Panc1 (cell line): ENCODE results near the gene NTM.

Source experiments
- POLR2AphosphoS5 ChIP-seq: IDR thresholded peaks from 2 replicates; pipeline ENCODE4 v1.6.1; 2012; ENCODE audit warnings: mild to moderate bottlenecking, low read depth, low read length, moderate library complexity
- REST ChIP-seq, 2 experiments: IDR thresholded peaks; 2 replicates each; pipeline ENCODE4 v1.6.1; 2011 to 2012; ENCODE audit warnings: low read depth in 2 of 2, control low read depth in 1 of 2, low read length in 1 of 2, mild to moderate bottlenecking in 1 of 2, moderate library complexity in 1 of 2; ENCODE audit not compliant: insufficient read depth in 1 of 2
- TF ChIP-seq, protein P1 (sequence below): fragments of 450-650 bp; IDR thresholded peaks from 2 replicates; pipeline ENCODE4 v1.5.1; 2017; ENCODE audit warnings: mild to moderate bottlenecking

DNA sequence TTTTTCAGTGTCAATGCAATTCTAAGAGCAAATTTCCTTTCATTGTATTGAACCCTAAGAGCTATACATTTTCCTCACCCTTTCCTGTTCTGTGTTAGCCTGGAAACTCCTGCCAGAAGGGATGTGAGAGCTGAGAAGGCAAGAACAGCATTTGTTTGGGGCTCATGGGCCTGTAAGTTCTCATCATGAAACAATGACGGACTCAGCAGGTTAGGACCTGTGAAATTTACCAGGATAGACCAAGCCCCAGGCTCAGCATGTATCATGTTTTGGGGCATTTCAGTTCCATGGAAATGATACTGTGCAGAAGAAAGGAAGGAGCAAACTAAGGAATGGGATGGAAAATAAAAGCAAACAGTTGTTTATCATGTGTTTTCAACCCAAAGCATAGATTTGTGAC is 41.6 kb downstream of the NTM start:
- TF ChIP-seq, protein P1, sequence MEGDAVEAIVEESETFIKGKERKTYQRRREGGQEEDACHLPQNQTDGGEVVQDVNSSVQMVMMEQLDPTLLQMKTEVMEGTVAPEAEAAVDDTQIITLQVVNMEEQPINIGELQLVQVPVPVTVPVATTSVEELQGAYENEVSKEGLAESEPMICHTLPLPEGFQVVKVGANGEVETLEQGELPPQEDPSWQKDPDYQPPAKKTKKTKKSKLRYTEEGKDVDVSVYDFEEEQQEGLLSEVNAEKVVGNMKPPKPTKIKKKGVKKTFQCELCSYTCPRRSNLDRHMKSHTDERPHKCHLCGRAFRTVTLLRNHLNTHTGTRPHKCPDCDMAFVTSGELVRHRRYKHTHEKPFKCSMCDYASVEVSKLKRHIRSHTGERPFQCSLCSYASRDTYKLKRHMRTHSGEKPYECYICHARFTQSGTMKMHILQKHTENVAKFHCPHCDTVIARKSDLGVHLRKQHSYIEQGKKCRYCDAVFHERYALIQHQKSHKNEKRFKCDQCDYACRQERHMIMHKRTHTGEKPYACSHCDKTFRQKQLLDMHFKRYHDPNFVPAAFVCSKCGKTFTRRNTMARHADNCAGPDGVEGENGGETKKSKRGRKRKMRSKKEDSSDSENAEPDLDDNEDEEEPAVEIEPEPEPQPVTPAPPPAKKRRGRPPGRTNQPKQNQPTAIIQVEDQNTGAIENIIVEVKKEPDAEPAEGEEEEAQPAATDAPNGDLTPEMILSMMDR = no peak
- TF ChIP-seq REST (IDR thresholded peaks at IDR 0.05; ENCODE audit: insufficient read depth in 1 of 2, low read depth in 2 of 2, low read length in 1 of 2) = no peak
- TF ChIP-seq POLR2AphosphoS5 = no peak
